Esophagus squamous epithelium (tissue), 4 donors: ENCODE measurements around the gene AEBP2.

ENCODE experiments used
- CTCF ChIP-seq, 6 experiments: fragments of 450-650 bp in 4 of 6; fragments of 200-600 bp in 2 of 6; sonication (generic) in 2 of 6; IDR thresholded peaks; one replicate each; pipeline ENCODE4 v1.5.1; 2016 to 2019; ENCODE audit warnings: antibody characterized with exemption in 6 of 6, mild to moderate bottlenecking in 4 of 6, moderate library complexity in 4 of 6
- POLR2A ChIP-seq, 4 donors: fragments of 450-650 bp; IDR thresholded peaks; one replicate each; pipeline ENCODE4 v1.6.1; 2017; ENCODE audit warnings: antibody characterized with exemption in 4 of 4, mild to moderate bottlenecking in 4 of 4, moderate library complexity in 3 of 4

GRCh38 chr12:19546027-19546426, 106.7 kb downstream of the AEBP2 start:
- TF ChIP-seq CTCF (IDR thresholded peaks at IDR 0.05) (no peak), POLR2A (IDR thresholded peaks at IDR 0.05) (no peak)
